ENCODE measurements around the gene PDE6A. TPM values are rescaled to one million over a fixed set of nuclear protein-coding genes. Genes with fewer than 3 reads are reported as not detected.
A peak's percentile ranks its signal among the peaks of the same experiment; 100 is the strongest.

Gene PDE6A
- total and polyA plus RNA-seq, 2 of the 13 experiments (the other 11 are each of a cell fraction or from before 2014, with no cell fraction given), result 0.01 TPM; not detected in 1

- TF ChIP-seq ZNF770 (CRISPR knock-in tag; IDR thresholded peaks at IDR 0.05) (peak; percentile 13; the same call in 1 of the 2 replicates), FLYWCH1 (CRISPR knock-in tag; IDR thresholded peaks at IDR 0.05) (no peak)
These were observed 56.9 kb downstream of the PDE6A start (continued) for GRCh38 chr5:149887622-149888183.

GRCh38 chr5:149886692-149887470, 57.7 kb downstream of the PDE6A start:
- POLR2A ChIA-PET, result no interaction called here
- BruUV-seq (replicated peaks), result no TSS peak
- no peak for TF ChIP-seq ZNF235 (CRISPR knock-in tag; IDR thresholded peaks at IDR 0.05; ENCODE audit: borderline replicate concordance)
- no peak for TF ChIP-seq ZNF510 (CRISPR knock-in tag; IDR thresholded peaks at IDR 0.05; ENCODE audit: low read depth)
- no peak for TF ChIP-seq HMGA1 (CRISPR knock-in tag; conservative IDR thresholded peaks at IDR 0.05)
- TF ChIP-seq ZNF276 (CRISPR knock-in tag; IDR thresholded peaks at IDR 0.05; ENCODE audit: low read depth), result no peak
- no peak for TF ChIP-seq NFKB2 (CRISPR knock-in tag; IDR thresholded peaks at IDR 0.05; ENCODE audit: borderline replicate concordance)
- no peak for TF ChIP-seq MAFF (IDR thresholded peaks at IDR 0.05; ENCODE audit: low read depth, low read length)
- no peak for TF ChIP-seq FOXA3 (CRISPR knock-in tag; IDR thresholded peaks at IDR 0.05)
- TF ChIP-seq ELF3 (CRISPR knock-in tag; IDR thresholded peaks at IDR 0.05), result no peak
- no peak for TF ChIP-seq ADNP (CRISPR knock-in tag; IDR thresholded peaks at IDR 0.05)
- TF ChIP-seq ZKSCAN1 (IDR thresholded peaks at IDR 0.05; ENCODE audit: low read length), result no peak
- no peak for TF ChIP-seq REXO4 (CRISPR knock-in tag; IDR thresholded peaks at IDR 0.05; ENCODE audit: borderline replicate concordance)
- TF ChIP-seq ATRX (CRISPR knock-in tag; IDR thresholded peaks at IDR 0.05; ENCODE audit: borderline replicate concordance), result no peak
- TF ChIP-seq ZFP62 (CRISPR knock-in tag; IDR thresholded peaks at IDR 0.05), result no peak

More at GRCh38 chr5:149886692-149887470, 57.7 kb downstream of the PDE6A start:
- CTCF ChIA-PET (ENCODE audit: low intra/inter-chr PET ratio, low total read pairs), result no interaction called here
- no peak for DNase-seq (ENCODE audit: low spot score)
- Histone ChIP-seq H3K27me3 (ENCODE audit: control insufficient read depth in 1 of 2, insufficient read depth in 2 of 2, low read length in 2 of 2) (no peaks in the 10 kb centered on the region), H3K79me2 (ENCODE audit: insufficient read depth, low read length) (no peaks in the 10 kb centered on the region), H3K36me3 (replicated peaks in 1 of 2; ENCODE audit: control insufficient read depth in 1 of 2, insufficient read depth in 2 of 2, low read length in 2 of 2) (no peaks in the 10 kb centered on the region), H3K4me2 (ENCODE audit: low read depth, low read length) (no peak overlapping the region; the same call in 1 of the 2 replicates), H2AFZ (ENCODE audit: low read length) (no peak overlapping the region), H4K20me1 (ENCODE audit: insufficient read depth, low read length) (no peaks in the 10 kb centered on the region), H3K4me1 (ENCODE audit: insufficient read depth, low read length) (peaks cover 11% of the 10 kb centered on the region), H3K9ac (ENCODE audit: insufficient read depth, low read depth, low read length) (no peak overlapping the region), H3K4me3 (replicated peaks in 1 of 3; ENCODE audit: insufficient read depth in 1 of 3, low read depth in 2 of 3, low read length in 3 of 3) (no peak overlapping the region), H3K27ac (ENCODE audit: extremely low read length, insufficient read depth, low read length) (no peak overlapping the region), H3K9me3 (ENCODE audit: low read length) (no peaks in the 10 kb centered on the region)
- in situ Hi-C loops (cut with HindIII; ENCODE audit: extremely low pct_ligation_motif_present, low pct_unique_long_range_greater_than_20kb) (no loop called here), intact Hi-C loops (cut with micrococcal nuclease; ENCODE audit: unreplicated experiment) (no loop called here)
- WGBS (ENCODE audit: low lambda C conversion rate), result 89% methylated on average over 5 of the region's 6 CpGs
- ATAC-seq, result no peak
- FAIRE-seq, result no peak
